ENCODE results near the gene EIF4G1. TPM values are rescaled to one million over a fixed set of nuclear protein-coding genes. Genes with fewer than 3 reads are reported as not detected.
A peak's percentile ranks its signal among the peaks of the same experiment; 100 is the strongest.

The EIF4G1 gene
- total RNA-seq, 2 donors from 2014 or later = 146 to 213 TPM

- Histone ChIP-seq H3K9me3 (no peaks in the 10 kb centered on the region), H3K27ac (no peak overlapping the region), H3K4me1 (peaks cover 35% of the 10 kb centered on the region), H3K36me3 (replicated peaks in 1 of 2; ENCODE audit: insufficient read depth in 1 of 2, low read depth in 2 of 2) (no peaks in the 10 kb centered on the region), H3K4me3 (no peak overlapping the region), H3K27me3 (no peaks in the 10 kb centered on the region)
- DNase-seq = no peak
- TF ChIP-seq POLR2A (IDR thresholded peaks at IDR 0.05) (no peak), CTCF (IDR thresholded peaks at IDR 0.05) (no peak)
- 87 to 88% methylated on average over 20 to 24 of the region's 24 CpGs for WGBS, 2 donors
- intact Hi-C loops (cut with DNase I) = no loop called here
- no peak for ATAC-seq
These were observed 43.1 kb downstream of the EIF4G1 start for GRCh38 chr3:184357248-184358123.

- no peak overlapping the region for H3K4me3 ChIP-seq
- intact Hi-C loops (cut with DNase I) = no loop called here
- no peak for DNase-seq
- no peak for ATAC-seq
- peaks cover 27% of the 10 kb centered on the region for H3K4me1 ChIP-seq
- H3K27ac ChIP-seq = no peak overlapping the region
- WGBS, 2 donors = 88 to 97% methylated on average over 5 to 12 of the region's 12 CpGs
- no peaks in the 10 kb centered on the region for H3K36me3 ChIP-seq (replicated peaks in 1 of 2; ENCODE audit: insufficient read depth in 1 of 2, low read depth in 2 of 2)
- no peaks in the 10 kb centered on the region for H3K9me3 ChIP-seq
- TF ChIP-seq POLR2A (IDR thresholded peaks at IDR 0.05) (no peak), CTCF (IDR thresholded peaks at IDR 0.05) (no peak)
- H3K27me3 ChIP-seq = no peaks in the 10 kb centered on the region
These were observed 43.8 kb downstream of the EIF4G1 start for GRCh38 chr3:184358124-184358767.

GRCh38 chr3:184358921-184359350 is 44.5 kb downstream of the EIF4G1 start:
- H3K4me1 ChIP-seq = peaks cover 30% of the 10 kb centered on the region
- no peaks in the 10 kb centered on the region for H3K27me3 ChIP-seq
- H3K27ac ChIP-seq = peak overlapping the region in 3 of 4 donors; percentile 95 to 97 (median 96)
- peak in 1 of 4 donors; percentile 12 for DNase-seq
- ATAC-seq = no peak
- 31 to 41% methylated on average over 10 to 14 of the region's 14 CpGs for WGBS, 2 donors
- no peaks in the 10 kb centered on the region for H3K9me3 ChIP-seq
- no peak overlapping the region for H3K4me3 ChIP-seq
- H3K36me3 ChIP-seq (replicated peaks in 1 of 2; ENCODE audit: insufficient read depth in 1 of 2, low read depth in 2 of 2) = no peaks in the 10 kb centered on the region
- intact Hi-C loops (cut with DNase I) = no loop called here
- no peak for TF ChIP-seq POLR2A (IDR thresholded peaks at IDR 0.05)
- TF ChIP-seq CTCF (IDR thresholded peaks at IDR 0.05) = no peak

GRCh38 chr3:184359610-184360009 is 45.2 kb downstream of the EIF4G1 start:
- Histone ChIP-seq H3K36me3 (replicated peaks in 1 of 2; ENCODE audit: insufficient read depth in 1 of 2, low read depth in 2 of 2) (no peaks in the 10 kb centered on the region), H3K9me3 (no peaks in the 10 kb centered on the region), H3K27me3 (no peaks in the 10 kb centered on the region), H3K27ac (peak overlapping the region in 3 of 4 donors; percentile 95 to 97 (median 96)), H3K4me1 (peaks cover 31% of the 10 kb centered on the region), H3K4me3 (no peak overlapping the region)
- peak; percentile 43 to 52 (median 50) for DNase-seq
- WGBS, 2 donors = 63 to 69% methylated on average over 9 of the region's 9 CpGs
- no peak for ATAC-seq
- TF ChIP-seq POLR2A (IDR thresholded peaks at IDR 0.05) (no peak), CTCF (IDR thresholded peaks at IDR 0.05) (no peak)
- intact Hi-C loops (cut with DNase I) = no loop called here
